ENCODE measurements around the gene CD81. TPM values are rescaled to one million over a fixed set of nuclear protein-coding genes. Genes with fewer than 3 reads are reported as not detected.

CD81 gene
- total and polyA plus RNA-seq, 8 donors, result 595 to 754 (median 652) TPM

DNA sequence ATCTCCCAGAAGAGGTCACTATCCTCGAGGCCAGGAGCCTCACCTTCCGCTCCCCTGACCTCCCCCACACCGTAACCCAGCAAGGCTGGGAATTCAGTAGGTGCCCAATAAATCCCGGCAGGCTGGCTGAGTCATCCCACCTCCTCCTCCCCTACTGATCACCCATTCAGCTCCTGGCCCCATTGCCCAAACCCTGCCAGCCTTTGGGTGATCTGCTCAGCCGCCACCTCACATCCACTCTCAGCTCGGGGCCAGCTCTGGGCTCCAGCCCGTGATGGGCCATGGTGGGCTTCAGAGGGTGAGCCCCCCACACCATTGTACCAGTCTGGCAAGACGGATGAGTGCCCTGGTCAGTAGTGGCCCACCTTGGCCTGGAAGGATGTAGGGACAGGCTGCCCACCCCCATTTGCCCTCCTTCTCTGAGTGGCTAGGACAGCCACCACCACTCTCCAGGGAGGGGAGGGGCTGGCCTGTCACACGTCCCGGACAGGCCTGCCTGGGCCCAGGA, 59.0 kb downstream of the CD81 start:
- H3K9me3 ChIP-seq, result no peaks in the 10 kb centered on the region
- H3K4me3 ChIP-seq, result no peak overlapping the region
- H3K27ac ChIP-seq, result no peak overlapping the region
- intact Hi-C loops (cut with DNase I), result no loop called here
- TF ChIP-seq, protein P1, sequence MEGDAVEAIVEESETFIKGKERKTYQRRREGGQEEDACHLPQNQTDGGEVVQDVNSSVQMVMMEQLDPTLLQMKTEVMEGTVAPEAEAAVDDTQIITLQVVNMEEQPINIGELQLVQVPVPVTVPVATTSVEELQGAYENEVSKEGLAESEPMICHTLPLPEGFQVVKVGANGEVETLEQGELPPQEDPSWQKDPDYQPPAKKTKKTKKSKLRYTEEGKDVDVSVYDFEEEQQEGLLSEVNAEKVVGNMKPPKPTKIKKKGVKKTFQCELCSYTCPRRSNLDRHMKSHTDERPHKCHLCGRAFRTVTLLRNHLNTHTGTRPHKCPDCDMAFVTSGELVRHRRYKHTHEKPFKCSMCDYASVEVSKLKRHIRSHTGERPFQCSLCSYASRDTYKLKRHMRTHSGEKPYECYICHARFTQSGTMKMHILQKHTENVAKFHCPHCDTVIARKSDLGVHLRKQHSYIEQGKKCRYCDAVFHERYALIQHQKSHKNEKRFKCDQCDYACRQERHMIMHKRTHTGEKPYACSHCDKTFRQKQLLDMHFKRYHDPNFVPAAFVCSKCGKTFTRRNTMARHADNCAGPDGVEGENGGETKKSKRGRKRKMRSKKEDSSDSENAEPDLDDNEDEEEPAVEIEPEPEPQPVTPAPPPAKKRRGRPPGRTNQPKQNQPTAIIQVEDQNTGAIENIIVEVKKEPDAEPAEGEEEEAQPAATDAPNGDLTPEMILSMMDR (IDR thresholded peaks at IDR 0.05), result no peak
- no peaks in the 10 kb centered on the region for H3K36me3 ChIP-seq
- H3K27me3 ChIP-seq, result peaks cover 0 to 6% of the 10 kb centered on the region in 2 donors
- no peak for ATAC-seq
- peak in 1 of 4 donors; percentile 60 for DNase-seq
- no peaks in the 10 kb centered on the region for H3K4me1 ChIP-seq

- Histone ChIP-seq H3K36me3 (no peaks in the 10 kb centered on the region), H3K4me3 (no peak overlapping the region), H3K9me3 (no peaks in the 10 kb centered on the region), H3K27me3 (peaks cover 0 to 6% of the 10 kb centered on the region in 2 donors), H3K4me1 (no peaks in the 10 kb centered on the region), H3K27ac (no peak overlapping the region)
- ATAC-seq, result no peak
- TF ChIP-seq, protein P1 (IDR thresholded peaks at IDR 0.05), result no peak
- intact Hi-C loops (cut with DNase I), result no loop called here
- peak in 2 of 4 donors; percentile 27 to 60 for DNase-seq
Measured at GRCh38 chr11:2436521-2437031, 59.5 kb downstream of the CD81 start.

DNA sequence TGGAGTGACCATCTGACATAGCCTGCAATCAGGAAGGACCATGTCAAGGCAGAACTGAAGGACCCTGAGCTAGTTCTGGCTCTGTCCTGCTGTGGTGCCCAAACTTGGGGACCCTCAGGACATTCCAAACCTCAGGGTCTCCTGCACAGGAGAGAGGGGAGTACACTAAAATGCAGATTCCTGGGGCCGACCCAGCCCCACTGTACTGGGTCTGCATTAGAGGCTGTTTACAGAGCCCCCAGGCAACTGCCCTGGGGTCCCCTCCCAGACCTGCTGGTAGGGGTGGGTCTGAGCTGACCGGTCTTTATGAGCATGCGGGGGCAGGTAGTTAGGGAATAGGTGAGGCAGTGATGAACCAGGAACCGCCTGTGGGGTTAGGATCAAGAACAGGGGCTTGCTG, 60.4 kb downstream of the CD81 start:
- Histone ChIP-seq H3K9me3 (no peaks in the 10 kb centered on the region), H3K4me1 (no peaks in the 10 kb centered on the region), H3K27ac (no peak overlapping the region), H3K4me3 (no peak overlapping the region), H3K36me3 (no peaks in the 10 kb centered on the region), H3K27me3 (peaks cover 0 to 6% of the 10 kb centered on the region in 2 donors)
- TF ChIP-seq, protein P1 (IDR thresholded peaks at IDR 0.05), result no peak
- DNase-seq (peak in 2 of 4 donors; percentile 19 to 26), ATAC-seq (no peak)
- intact Hi-C loops (cut with DNase I), result no loop called here

GRCh38 chr11:2439820-2440219, 62.7 kb downstream of the CD81 start:
- ATAC-seq, result no peak
- H3K4me3 ChIP-seq, result no peak overlapping the region
- intact Hi-C loops (cut with DNase I), result no loop called here
- no peak for DNase-seq
- H3K9me3 ChIP-seq, result no peaks in the 10 kb centered on the region
- no peak overlapping the region for H3K27ac ChIP-seq
- peaks cover 0 to 13% of the 10 kb centered on the region in 2 donors for H3K4me1 ChIP-seq
- peaks cover 0 to 25% of the 10 kb centered on the region in 2 donors for H3K27me3 ChIP-seq
- TF ChIP-seq, protein P1 (IDR thresholded peaks at IDR 0.05), result no peak
- no peaks in the 10 kb centered on the region for H3K36me3 ChIP-seq

- peaks cover 0 to 31% of the 10 kb centered on the region in 2 donors for H3K27me3 ChIP-seq
- no peak for ATAC-seq
Measured at GRCh38 chr11:2440646-2441045, 63.5 kb downstream of the CD81 start.

More at GRCh38 chr11:2440646-2441045, 63.5 kb downstream of the CD81 start:
- intact Hi-C loops (cut with DNase I), result no loop called here
- Histone ChIP-seq H3K27ac (no peak overlapping the region), H3K9me3 (no peaks in the 10 kb centered on the region), H3K4me3 (no peak overlapping the region), H3K4me1 (peaks cover 0 to 19% of the 10 kb centered on the region in 2 donors), H3K36me3 (no peaks in the 10 kb centered on the region)
- DNase-seq, result peak in 2 of 4 donors; percentile 39 to 60
- TF ChIP-seq, protein P1 (IDR thresholded peaks at IDR 0.05), result no peak
